Stimulated activated CD4-positive, alpha-beta T cell treated with anti-CD3 and anti-CD28 coated beads, Interleukin-2, amount 100 ng/mL, for 4 hours (primary cell): ENCODE results near the gene MED12L.

Experiments used
- DNase-seq: peaks from one replicate; pipeline ENCODE4 v3.0.0-alpha.2; 2020; ENCODE audit warnings: low read depth

The MED12L gene

GRCh38 chr3:151171145-151171757 is 85.8 kb downstream of the MED12L start:
- no peak for DNase-seq

DNA sequence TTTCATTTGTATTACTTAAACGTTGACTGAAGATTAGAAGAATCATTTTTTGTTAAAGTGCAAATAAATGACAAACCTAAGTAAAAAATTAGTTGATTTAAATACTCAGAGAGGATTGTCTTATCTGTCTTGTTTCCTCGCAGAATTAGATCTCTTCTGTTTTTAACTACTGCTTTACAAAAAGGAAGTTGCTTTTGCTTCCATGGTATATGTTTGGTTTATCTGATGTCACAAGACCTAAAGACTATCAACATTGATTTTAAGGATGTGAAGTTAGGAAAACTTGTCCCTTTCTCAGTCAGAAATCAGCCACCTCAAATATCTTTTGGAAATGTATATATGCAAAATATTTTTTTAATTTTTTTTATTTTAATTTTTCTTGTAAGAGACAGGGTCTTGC is 88.9 kb downstream of the MED12L start:
- DNase-seq, result no peak

GRCh38 chr3:151175952-151176351 is 90.5 kb downstream of the MED12L start:
- no peak for DNase-seq

- DNase-seq, result no peak
Measured at GRCh38 chr3:151178208-151178845, 92.9 kb downstream of the MED12L start.

DNA sequence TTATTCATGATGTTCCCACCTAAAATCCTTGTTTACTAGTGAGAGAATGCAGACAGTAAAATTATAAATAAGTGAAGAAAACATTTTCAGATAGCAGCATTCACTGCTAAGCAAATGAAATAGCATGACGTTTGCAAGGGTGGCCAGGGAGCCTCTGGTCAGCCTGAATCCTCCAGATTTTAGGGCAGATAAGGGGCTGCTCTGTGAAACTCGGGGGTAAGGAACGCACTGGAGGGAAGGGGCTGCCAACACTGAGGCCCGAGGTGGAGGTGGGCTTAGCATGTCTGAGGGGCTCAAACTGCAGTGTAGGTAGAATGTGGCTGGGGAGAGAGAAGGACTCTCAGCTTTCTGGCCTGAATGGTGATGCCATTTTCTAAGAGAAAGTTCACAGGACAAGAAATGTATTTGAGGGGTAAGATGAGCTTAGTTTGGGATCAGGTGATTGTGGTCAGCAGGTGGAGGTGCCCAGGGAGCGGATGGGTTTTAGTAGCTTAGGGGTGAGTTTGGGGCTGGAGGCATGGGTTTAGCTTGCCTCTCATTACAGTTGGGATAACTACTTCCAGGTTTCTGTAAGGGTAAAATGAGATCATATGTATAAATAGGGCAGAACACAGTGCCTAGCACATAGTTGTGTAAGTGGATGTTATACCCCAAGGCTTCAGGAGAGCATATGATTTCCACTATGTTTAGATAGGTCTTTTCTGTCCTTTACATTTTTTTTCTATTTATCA is 97.0 kb downstream of the MED12L start:
- no peak for DNase-seq

DNA sequence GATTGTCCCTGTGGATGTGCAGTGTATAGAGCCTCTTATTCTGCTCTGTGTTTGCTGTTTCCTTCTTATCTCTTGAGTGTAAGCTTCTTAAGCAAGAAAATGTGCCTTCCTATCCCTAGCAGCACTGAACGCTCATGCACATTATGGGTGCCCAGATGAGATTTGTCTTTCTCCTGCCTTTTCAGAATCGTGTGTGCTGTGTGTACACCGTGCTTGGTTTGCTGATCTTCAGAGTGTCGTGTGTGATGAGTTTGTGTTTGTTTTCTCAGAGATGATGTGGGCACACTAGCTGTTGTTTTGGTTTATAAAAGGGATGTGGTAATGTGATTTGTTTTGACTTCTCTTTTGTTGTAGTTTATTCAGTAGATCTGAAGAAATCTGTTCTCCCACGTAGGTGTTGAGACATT is 97.8 kb downstream of the MED12L start:
- no peak for DNase-seq

- DNase-seq, result no peak
Measured at GRCh38 chr3:151191095-151191494, 105.6 kb downstream of the MED12L start.

DNA sequence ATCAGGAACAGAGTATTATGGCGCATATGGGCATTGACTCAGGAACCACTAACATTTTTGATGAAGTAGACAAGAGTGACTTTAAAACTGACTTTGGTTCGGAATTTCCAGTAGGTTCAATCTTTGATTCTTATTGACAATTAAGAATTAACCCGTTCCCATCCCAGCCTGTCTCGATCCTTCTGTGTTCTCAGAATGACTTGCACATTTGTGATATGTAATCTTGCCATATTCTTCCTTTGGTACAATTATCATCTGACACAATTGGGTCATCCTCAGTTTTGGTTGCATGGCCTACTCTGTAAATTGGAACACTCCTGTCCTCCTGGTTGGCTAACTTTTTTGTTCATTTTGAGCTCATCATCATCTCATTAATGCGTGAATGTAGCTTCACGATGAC is 107.1 kb downstream of the MED12L start:
- no peak for DNase-seq

DNA sequence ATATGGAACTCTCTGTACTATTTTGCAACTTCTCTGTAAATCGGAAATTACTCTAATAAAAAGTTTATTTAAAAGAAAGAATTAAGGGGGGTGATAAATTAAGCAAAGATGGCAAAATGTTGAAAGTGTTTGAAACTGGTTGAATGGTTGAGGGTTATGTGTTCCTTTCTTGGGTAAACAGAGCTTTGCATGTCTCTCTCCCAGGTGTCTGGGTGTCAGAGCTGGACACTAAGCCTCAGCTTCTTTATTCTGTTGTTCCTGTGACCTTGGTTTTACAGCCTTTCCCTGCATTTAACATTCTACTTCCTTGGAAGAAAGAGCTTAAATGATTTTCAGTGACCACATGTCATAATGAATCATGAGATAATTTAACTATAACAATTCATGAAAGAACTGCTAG is 110.4 kb downstream of the MED12L start:
- no peak for DNase-seq

DNA sequence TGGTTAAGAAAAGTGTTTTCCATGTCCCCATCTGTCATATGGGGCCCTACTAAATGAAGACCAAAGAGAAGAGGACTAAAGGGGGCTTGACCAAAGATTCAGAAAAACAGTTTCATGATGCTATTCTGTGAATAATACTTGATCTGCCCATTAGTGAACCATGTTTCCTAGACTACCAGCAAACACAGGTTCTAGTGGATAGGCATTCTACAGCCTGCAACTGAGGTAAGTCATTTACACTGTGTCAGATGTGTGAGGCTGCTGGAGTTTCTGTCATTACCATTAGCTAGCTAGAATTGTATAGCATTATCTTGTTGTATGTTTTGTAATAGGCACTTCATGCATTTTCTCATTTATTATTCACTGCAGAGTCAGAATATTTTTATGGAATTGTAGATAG is 111.0 kb downstream of the MED12L start:
- DNase-seq, result no peak

GRCh38 chr3:151197228-151197627 is 111.8 kb downstream of the MED12L start:
- DNase-seq, result no peak

DNA sequence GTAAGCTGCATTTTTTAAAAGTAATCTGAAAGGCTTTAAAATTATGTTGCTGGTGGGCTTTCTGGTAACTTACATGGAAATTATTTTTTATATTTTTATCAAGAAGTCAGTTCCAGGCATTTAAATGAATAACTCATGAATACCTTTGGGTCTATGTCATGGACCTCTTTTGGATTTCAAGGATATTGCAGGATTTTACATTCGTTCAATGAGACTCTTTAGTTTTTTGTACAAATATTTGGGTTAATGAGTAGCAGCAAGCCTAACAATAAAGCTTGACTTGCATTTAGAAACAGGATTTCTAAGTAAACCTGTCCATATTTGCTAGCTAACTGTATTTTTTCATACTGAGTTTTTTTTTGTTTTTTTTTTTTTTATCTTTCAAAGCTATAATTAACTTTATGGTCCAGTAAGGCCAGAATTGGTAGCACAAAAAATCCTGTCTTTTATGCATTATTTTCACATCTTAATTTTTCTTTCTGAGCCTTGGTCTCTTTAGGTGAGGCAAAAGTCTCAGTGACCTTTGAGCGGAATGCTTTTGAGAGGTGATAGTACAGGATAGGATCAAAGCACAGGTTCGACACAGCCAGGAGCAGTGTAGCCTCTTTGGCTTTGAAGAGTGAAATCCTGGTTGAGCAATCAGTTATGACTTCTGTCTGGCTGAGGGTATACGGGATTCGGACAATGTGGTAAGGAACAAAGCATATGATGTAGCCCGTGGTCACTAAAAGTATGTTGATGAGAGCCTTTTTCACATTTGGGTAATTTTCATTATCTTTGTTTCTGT is 112.7 kb downstream of the MED12L start:
- no peak for DNase-seq

DNA sequence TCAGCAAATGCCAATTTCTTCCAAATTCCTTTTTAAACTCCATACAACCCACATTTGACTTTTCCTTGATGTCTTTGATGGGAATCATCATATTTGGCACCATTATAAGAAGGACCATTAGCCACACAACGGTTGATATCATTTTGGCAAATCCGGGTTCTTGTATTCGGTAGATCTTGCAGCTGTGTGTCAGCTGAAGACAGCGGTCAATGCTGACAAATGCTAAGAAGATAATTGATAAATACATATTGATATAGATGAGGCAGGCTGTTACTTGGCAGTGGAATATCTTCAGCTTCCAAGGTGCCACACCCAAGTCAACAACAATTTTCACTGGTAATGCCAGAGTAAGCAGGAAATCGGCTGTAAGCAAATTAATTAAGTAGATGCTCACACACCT is 113.4 kb downstream of the MED12L start:
- DNase-seq, result no peak

DNA sequence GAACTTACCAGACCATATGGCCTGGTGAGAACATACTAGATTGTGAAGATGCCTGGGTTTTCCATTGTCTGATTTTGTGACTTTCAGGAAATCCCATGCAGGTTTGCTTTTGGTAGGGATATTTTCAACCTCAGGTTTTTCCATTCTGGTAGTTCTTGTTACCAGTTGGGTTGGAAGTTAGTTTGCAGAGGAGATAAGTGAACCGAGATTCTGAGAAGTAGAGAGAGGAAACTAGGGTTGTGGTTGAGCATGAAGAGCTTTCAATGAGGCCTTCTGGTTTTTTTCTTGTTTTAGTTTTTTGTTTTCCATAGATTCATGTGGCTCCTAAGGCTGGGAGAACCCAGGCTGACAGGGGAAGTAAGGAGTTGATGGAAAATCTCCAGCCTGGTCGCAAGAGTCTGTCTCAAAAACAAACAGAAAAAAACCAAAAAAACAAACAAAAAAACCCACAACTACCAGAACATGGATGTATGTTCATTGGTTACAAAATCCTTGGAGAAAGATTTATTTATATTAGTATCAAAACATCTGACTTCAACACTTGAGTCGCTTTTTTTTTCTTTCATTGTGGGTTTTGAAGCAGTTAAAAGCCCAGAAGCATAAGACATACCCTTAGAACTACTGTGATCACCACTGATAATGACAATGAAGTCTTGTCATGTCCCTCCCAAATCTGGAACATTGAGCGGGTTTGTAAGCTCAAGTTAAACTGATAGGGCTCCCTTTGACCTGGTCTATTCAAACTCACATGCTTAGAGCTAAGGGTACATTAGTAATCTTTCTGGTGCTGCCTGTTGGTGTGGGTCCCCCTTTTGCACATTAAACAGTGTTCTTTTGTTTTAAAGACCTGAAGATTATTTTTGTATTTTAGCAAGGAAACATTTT is 114.3 kb downstream of the MED12L start:
- no peak for DNase-seq

DNA sequence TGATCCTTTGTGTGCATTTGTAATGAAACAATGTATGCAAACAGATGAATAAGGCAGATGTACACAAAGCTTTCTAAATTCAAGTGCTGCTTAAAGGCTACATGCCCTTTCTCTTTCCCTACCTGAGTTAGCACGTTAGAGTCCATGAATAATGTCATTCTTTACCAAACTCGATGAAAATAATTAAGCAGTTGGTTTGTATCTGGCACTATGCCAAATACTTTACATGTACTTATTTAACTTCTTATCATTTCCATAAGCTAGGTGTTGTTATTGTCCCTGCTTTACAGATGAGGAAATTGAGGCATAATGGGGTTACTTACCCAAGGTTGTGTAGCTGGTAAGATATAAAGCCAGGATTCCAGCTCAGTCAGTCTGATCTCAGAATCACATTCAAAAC is 115.1 kb downstream of the MED12L start:
- no peak for DNase-seq

DNA sequence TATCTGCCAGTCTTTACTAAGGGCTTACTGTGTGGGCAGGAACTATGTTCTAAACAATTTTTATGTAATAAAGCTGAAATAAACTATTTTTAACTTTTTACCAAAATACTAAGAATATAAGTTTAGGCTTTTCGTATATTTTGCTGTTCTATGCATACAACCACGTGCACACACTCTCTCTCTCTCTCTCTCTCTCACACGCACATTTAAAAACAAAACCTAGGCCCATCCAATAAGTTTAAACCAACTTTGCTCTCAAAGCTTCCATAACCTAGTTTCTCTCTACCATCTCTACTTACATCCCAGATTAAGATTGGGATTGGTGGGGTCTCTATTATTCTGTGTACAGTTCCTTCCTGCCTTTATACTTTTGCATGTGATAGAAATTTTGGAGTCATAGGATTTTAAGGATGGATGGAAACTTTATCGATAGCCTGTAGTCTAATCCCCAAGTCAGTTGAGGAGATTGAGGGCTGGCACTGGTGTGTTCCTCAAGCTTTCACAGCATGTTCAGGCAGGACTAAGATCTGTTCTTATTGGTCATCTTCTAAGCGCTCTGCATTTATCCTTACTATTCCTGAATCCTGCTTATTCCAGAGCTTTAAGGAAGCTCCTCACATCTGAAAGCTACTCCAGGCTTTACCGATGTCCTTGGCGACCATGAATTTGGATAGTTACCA is 115.7 kb downstream of the MED12L start:
- no peak for DNase-seq

DNA sequence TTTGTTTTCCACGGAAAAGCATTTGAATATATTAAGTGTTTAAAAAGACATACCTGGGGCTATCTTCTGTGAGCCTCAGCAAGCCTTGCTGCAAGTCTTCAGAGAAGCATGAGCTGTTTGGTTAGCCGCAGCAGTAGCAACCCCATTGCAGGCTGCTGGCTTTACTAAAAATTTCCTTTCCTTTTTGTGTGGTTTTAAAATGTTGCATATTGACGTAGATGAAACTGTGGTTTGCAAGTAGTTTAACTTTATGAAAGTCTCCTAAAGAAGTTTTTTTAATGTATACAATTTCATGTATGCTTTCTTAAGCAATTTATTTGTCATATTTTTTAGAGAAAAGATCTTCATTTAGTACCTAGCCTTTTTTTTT is 117.6 kb downstream of the MED12L start, which contains the start of gene GPR171:
Gene GPR171, minus strand, starts transcription at position 166 of the 370 bp plus-strand sequence. CDS start 3,830 bp downstream, outside the sequence.
- DNase-seq, result peak; percentile 56

- DNase-seq, result no peak
Measured at GRCh38 chr3:151204530-151205402, 119.3 kb downstream of the MED12L start.

- no peak for DNase-seq
Measured at GRCh38 chr3:151205482-151205881, 120.0 kb downstream of the MED12L start.

- no peak for DNase-seq
Measured at GRCh38 chr3:151206201-151206600, 120.7 kb downstream of the MED12L start.
